ENCODE results near the gene FAP.

FAP gene

GRCh38 chr2:162184359-162184758, 58.9 kb downstream of the FAP start:
- DNase-seq: no peak

GRCh38 chr2:162182395-162182794, 60.9 kb downstream of the FAP start:
- no peak for DNase-seq

GRCh38 chr2:162177301-162177700, 65.9 kb downstream of the FAP start:
- DNase-seq: no peak

- no peak for DNase-seq
These were observed 67.5 kb downstream of the FAP start for GRCh38 chr2:162175714-162176113.

GRCh38 chr2:162174746-162175145, 68.5 kb downstream of the FAP start:
- DNase-seq: no peak

- DNase-seq: no peak
These were observed 70.4 kb downstream of the FAP start for GRCh38 chr2:162172802-162173370.

- DNase-seq: no peak
These were observed 76.5 kb downstream of the FAP start for GRCh38 chr2:162166745-162167144.

GRCh38 chr2:162166174-162166573, 77.1 kb downstream of the FAP start:
- no peak for DNase-seq

- DNase-seq: no peak
These were observed 78.4 kb downstream of the FAP start for GRCh38 chr2:162164802-162165201.

- no peak for DNase-seq
These were observed 83.8 kb downstream of the FAP start for GRCh38 chr2:162159446-162159845.

- no peak for DNase-seq
These were observed 87.1 kb downstream of the FAP start for GRCh38 chr2:162156149-162156548.

DNA sequence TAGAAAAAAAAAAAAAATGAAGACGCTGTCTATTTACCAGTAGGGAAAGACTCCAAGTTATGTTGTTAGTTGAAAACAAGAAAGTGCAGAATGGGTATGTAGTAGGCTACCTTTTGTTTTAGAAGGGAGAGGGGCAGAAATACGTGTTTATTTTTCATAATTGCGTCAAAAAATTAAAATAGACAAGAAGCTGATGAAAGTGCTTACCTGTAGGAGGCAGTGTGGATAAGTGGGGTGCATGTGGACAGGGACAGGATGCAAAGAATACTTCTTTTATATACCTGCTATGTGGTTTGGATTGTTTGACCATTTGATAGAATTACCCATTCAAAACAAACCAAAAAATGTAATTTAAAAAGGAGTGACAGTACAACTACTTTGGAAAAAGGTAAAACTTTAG, 88.2 kb downstream of the FAP start:
- no peak for DNase-seq

GRCh38 chr2:162153608-162154224, 89.5 kb downstream of the FAP start:
- DNase-seq: peak; percentile 11

GRCh38 chr2:162152147-162152546, 91.1 kb downstream of the FAP start, which contains the start of gene GCG:
GCG (minus strand) TSS chr2:162152247; CDS start chr2:162149178, 3,069 bp downstream.
- no peak for DNase-seq

DNA sequence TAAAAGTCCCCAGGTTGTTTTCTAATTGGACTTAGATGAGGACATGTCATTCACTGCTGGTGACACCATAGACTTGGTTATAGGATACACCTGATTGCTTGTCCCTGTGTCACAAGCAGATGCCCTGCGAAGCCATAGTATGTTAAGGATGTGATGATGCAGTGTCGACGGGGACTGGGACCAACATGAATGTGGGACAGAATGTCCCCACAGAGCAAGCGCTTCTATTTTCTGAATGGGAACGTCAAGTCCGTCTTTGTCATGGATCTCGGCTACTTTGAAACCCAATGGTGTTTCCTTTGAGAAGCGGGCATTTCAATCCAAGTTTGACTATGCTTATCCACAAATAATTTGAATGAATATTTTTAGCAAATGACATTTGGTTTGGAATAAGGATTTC, 93.3 kb downstream of the FAP start:
- no peak for DNase-seq

DNA sequence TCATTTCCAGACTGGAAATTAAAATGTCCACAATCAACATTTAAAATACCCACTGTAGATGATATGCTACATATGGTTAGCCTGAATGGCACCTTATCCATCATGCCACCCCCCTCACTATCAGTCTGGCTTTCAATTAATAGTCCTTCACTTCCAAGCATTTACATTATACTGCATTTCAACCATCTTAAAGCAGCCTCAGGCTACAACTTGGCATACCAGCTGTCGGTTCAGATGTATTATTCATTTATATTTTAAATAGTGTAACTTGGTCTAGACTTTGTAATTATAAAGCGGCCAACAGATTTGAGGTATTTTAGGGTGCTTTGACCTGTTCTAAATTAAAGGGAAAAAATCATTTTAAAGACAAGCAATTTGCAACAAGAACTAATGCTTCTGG, 93.8 kb downstream of the FAP start:
- DNase-seq: no peak

DNA sequence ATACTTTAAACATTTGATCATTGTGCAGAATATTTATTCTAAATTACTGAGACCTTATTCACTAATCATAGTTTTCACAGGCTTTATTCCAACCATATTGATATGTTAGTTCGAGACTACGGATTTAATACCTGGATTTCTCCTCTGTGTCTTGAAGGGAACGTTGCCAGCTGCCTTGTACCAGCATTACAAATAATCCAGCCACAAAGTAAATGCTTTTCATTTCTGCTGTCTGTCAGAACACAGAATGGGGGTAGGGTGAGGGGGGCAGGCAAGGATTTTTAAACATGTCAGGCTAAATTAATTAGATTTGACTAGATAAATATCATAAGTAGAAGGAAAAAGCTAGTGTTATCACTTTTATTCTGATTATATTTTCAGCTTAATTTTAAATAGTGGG, 94.3 kb downstream of the FAP start:
- no peak for DNase-seq

DNA sequence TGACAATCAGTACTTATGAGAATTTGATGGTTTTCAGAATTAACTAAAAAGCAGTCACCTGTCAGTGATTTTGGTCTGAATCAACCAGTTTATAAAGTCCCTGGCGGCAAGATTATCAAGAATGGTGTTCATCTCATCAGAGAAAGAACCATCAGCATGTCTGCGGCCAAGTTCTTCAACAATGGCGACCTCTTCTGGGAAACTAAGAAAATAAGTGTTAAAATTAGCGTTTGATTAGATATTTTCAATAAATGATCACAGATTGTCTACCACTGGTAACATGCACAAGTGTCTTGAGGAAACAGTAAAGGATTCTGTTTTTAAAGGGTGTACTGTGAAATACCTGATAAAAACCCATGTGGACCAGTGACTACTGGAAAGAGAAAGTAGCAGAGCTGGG, 99.3 kb downstream of the FAP start:
- no peak for DNase-seq

GRCh38 chr2:162138310-162138709, 104.9 kb downstream of the FAP start:
- DNase-seq: no peak

GRCh38 chr2:162127422-162127821, 115.8 kb downstream of the FAP start:
- no peak for DNase-seq

- no peak for DNase-seq
These were observed 116.7 kb downstream of the FAP start for GRCh38 chr2:162126527-162126926.

DNA sequence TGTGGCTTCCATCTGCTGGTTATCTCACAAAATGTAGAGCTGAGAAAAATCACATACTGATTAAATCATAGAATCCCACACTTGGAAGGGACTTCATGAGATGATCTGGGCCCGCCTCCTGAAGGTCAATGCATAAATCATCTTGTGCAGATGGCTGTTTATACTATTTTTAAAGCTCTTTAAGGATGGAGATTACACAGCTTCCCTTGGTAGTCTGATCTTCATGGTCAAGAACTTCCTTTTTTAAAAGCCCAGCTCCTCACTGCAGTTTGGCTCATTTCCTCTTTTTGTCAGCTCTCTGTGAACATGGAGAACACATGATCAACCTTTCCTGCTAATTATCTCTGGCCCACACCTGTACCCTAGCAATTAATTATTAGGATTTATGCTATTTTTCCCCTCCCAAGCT, 117.1 kb downstream of the FAP start:
- peak; percentile 67 for DNase-seq

GRCh38 chr2:162125138-162125537, 118.1 kb downstream of the FAP start:
- no peak for DNase-seq

- no peak for DNase-seq
These were observed 119.2 kb downstream of the FAP start for GRCh38 chr2:162123806-162124758.

Measured in SIG-M5 (cell line).